Left lung (tissue), 10 donors: Measurements from ENCODE around the gene PCSK6. TPM values are rescaled to one million over a fixed set of nuclear protein-coding genes. Genes with fewer than 3 reads are reported as not detected.
"Not testable (repeated sequence)": the region's sequence is repeated elsewhere in the genome, so short reads cannot be mapped to it uniquely, and the experiment has no call there.

ENCODE experiments used
- ATAC-seq: fragments of 200-7000 bp; cut with Tn5 transposase; one replicate; pipeline ENCODE4 v1.9.1; 2020; ENCODE audit warnings: moderate library complexity
- DNase-seq, 4 donors: peaks; one replicate each; pipeline ENCODE4 v3.0.0-alpha.2; 2013 to 2020
- H3K27ac ChIP-seq, 2 donors: fragments of 200-600 bp; sonication (generic) in 1 of 2; one replicate each; pipeline versions ENCODE4 v1.5.0 to v1.8.0; 2020 to 2021
- H3K27me3 ChIP-seq, 2 donors: fragments of 200-600 bp; sonication (generic) in 1 of 2; one replicate each; pipeline versions ENCODE4 v1.5.0 to v1.8.0; 2020 to 2021
- H3K36me3 ChIP-seq, 2 donors: fragments of 200-600 bp; sonication (generic) in 1 of 2; one replicate each; pipeline versions ENCODE4 v1.5.0 to v1.8.0; 2020 to 2021
- H3K4me1 ChIP-seq, 2 donors: fragments of 200-600 bp; one replicate each; pipeline ENCODE4 v1.8.0; 2021
- H3K4me3 ChIP-seq, 2 donors: fragments of 200-600 bp; sonication (generic) in 1 of 2; one replicate each; pipeline versions ENCODE4 v1.5.0 to v1.8.0; 2020 to 2021; ENCODE audit warnings: mild to moderate bottlenecking in 1 of 2
- H3K9me3 ChIP-seq, 2 donors: fragments of 200-600 bp; sonication (generic) in 1 of 2; one replicate each; pipeline versions ENCODE4 v1.5.0 to v1.8.0; 2020 to 2021
- intact Hi-C, 2 donors: fragments of 100-400 bp; cut with DNase I; formaldehyde crosslinking; loops; one replicate each; pipeline versions ENCODE4 v1.11.2 to v1.14.2; 2022
- polyA plus RNA-seq, 6 donors: library from polyadenylated mRNA; unstranded; fragments of 120-200 nt; gene quantifications; one replicate each; pipeline ENCODE4 v1.2.1, GENCODE V29; 2013; ENCODE audit not compliant: insufficient read length in 6 of 6
- total RNA-seq, 2 donors: library from RNA; stranded (reverse); fragmentation: NEBNext Ultra II Directional; extraction: Animal tissue kit (Norgen Biotek cat#: 25700); gene quantifications; one replicate each; pipeline ENCODE4 v1.2.1, GENCODE V29; 2021
- TF ChIP-seq, protein P1 (sequence below), 2 donors: fragments of 200-600 bp; sonication (generic) in 1 of 2; IDR thresholded peaks; one replicate each; pipeline versions ENCODE4 v1.5.0 to v1.8.0; 2021; ENCODE audit warnings: antibody characterized with exemption in 2 of 2
- donor health status: DM: no; HTN: yes; CAD: no.
- donor health status: DM: no; HTN: no; CAD: no.

The PCSK6 gene
- total and polyA plus RNA-seq, 8 donors = 7.7 to 25.7 (median 22.8) TPM

- H3K27ac ChIP-seq = no peak overlapping the region
- no peak for ATAC-seq
- DNase-seq = no peak
- no peaks in the 10 kb centered on the region for H3K27me3 ChIP-seq
- H3K9me3 ChIP-seq = no peaks in the 10 kb centered on the region
- H3K4me1 ChIP-seq = no peaks in the 10 kb centered on the region
- no peak overlapping the region for H3K4me3 ChIP-seq
- TF ChIP-seq, protein P1, sequence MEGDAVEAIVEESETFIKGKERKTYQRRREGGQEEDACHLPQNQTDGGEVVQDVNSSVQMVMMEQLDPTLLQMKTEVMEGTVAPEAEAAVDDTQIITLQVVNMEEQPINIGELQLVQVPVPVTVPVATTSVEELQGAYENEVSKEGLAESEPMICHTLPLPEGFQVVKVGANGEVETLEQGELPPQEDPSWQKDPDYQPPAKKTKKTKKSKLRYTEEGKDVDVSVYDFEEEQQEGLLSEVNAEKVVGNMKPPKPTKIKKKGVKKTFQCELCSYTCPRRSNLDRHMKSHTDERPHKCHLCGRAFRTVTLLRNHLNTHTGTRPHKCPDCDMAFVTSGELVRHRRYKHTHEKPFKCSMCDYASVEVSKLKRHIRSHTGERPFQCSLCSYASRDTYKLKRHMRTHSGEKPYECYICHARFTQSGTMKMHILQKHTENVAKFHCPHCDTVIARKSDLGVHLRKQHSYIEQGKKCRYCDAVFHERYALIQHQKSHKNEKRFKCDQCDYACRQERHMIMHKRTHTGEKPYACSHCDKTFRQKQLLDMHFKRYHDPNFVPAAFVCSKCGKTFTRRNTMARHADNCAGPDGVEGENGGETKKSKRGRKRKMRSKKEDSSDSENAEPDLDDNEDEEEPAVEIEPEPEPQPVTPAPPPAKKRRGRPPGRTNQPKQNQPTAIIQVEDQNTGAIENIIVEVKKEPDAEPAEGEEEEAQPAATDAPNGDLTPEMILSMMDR (IDR thresholded peaks at IDR 0.05) = no peak
- intact Hi-C loops = no loop called here
- no peaks in the 10 kb centered on the region for H3K36me3 ChIP-seq
Observed at GRCh38 chr15:101407966-101408775, 81.3 kb downstream of the PCSK6 start.

GRCh38 chr15:101407439-101407838, 82.1 kb downstream of the PCSK6 start:
- Histone ChIP-seq H3K4me1 (no peaks in the 10 kb centered on the region), H3K9me3 (no peaks in the 10 kb centered on the region), H3K27me3 (no peaks in the 10 kb centered on the region), H3K27ac (no peak overlapping the region), H3K4me3 (no peak overlapping the region), H3K36me3 (no peaks in the 10 kb centered on the region)
- TF ChIP-seq, protein P1 (IDR thresholded peaks at IDR 0.05) = no peak
- ATAC-seq (no peak), DNase-seq (no peak)
- intact Hi-C loops = no loop called here

GRCh38 chr15:101406526-101407195, 82.8 kb downstream of the PCSK6 start:
- Histone ChIP-seq H3K27me3 (no peaks in the 10 kb centered on the region), H3K4me3 (no peak overlapping the region), H3K36me3 (no peaks in the 10 kb centered on the region), H3K4me1 (no peaks in the 10 kb centered on the region), H3K9me3 (no peaks in the 10 kb centered on the region), H3K27ac (no peak overlapping the region)
- TF ChIP-seq, protein P1 (IDR thresholded peaks at IDR 0.05) = no peak
- ATAC-seq = no peak
- no peak for DNase-seq
- intact Hi-C loops = no loop called here

DNA sequence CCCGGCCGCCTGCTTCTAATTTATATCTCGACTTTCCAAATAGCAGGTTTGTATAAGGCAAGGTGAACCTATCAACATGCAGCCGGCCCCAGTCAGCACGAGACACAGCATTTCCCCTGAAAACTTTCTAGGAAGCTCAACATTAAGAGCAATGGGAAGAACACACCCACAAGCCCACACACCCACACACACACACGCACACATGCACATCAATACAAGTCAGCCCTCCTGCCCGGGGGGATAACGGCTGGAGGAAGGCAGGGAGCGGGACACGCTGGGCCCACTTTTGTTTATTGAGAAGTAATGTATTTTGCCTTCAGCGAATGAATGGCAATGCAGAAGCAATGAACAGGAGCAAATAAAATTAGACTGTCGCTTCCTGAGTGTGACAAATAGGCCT, 83.5 kb downstream of the PCSK6 start:
- DNase-seq (no peak), ATAC-seq (no peak)
- intact Hi-C loops = no loop called here
- no peak overlapping the region for H3K27ac ChIP-seq
- H3K27me3 ChIP-seq = no peaks in the 10 kb centered on the region
- H3K36me3 ChIP-seq = no peaks in the 10 kb centered on the region
- TF ChIP-seq, protein P1 (IDR thresholded peaks at IDR 0.05) = no peak
- no peak overlapping the region for H3K4me3 ChIP-seq
- H3K4me1 ChIP-seq = no peaks in the 10 kb centered on the region
- H3K9me3 ChIP-seq = no peaks in the 10 kb centered on the region

GRCh38 chr15:101404245-101404644, 85.3 kb downstream of the PCSK6 start:
- H3K27ac ChIP-seq = no peak overlapping the region
- H3K4me3 ChIP-seq = no peak overlapping the region
- intact Hi-C loops = no loop called here
- TF ChIP-seq, protein P1 (IDR thresholded peaks at IDR 0.05) = no peak
- DNase-seq = no peak
- no peaks in the 10 kb centered on the region for H3K9me3 ChIP-seq
- no peaks in the 10 kb centered on the region for H3K36me3 ChIP-seq
- no peaks in the 10 kb centered on the region for H3K4me1 ChIP-seq
- no peaks in the 10 kb centered on the region for H3K27me3 ChIP-seq
- no peak for ATAC-seq

DNA sequence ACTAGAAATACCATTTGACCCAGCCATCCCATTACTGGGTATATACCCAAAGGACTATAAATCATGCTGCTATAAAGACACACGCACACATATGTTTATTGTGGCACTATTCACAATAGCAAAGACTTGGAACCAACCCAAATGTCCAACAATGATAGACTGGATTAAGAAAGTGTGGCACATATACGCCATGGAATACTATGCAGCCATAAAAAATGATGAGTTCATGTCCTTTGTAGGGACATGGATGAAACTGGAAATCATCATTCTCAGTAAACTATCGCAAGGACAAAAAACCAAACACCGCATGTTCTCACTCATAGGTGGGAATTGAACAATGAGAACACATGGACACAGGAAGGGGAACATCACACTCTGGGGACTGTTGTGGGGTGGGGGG, 86.6 kb downstream of the PCSK6 start:
- H3K4me1 ChIP-seq, H3K27me3 ChIP-seq, ATAC-seq, H3K4me3 ChIP-seq, DNase-seq, H3K9me3 ChIP-seq, H3K27ac ChIP-seq, intact Hi-C loops, H3K36me3 ChIP-seq: not testable (repeated sequence)
